NCI-H69 (cell line): ENCODE measurements around the gene NFKB1.
A peak's percentile ranks its signal among the peaks of the same experiment; 100 is the strongest.
"Not testable (repeated sequence)": the region's sequence is repeated elsewhere in the genome, so short reads cannot be mapped to it uniquely, and the experiment has no call there.

ENCODE experiments used
- DNase-seq: peaks from one replicate; lab custom pipeline; 2025; lab: John Stamatoyannopoulos, UW

The NFKB1 gene

DNA sequence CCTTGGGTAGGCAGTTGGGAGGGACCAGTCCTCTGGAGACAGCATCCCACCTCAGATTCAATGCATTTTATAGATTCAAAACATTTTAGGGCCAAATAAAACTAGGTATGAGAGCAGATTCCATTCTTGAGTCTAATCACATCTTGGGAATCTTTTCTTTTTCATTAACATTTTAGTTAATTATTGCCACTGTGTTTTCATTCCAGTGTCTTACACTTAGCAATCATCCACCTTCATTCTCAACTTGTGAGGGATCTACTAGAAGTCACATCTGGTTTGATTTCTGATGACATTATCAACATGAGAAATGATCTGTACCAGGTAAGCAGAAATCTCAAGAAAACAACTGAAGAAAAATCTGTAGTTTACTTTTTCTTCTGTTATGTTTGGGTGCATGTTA is 99.5 kb downstream of the NFKB1 start:
- DNase-seq: no peak

DNA sequence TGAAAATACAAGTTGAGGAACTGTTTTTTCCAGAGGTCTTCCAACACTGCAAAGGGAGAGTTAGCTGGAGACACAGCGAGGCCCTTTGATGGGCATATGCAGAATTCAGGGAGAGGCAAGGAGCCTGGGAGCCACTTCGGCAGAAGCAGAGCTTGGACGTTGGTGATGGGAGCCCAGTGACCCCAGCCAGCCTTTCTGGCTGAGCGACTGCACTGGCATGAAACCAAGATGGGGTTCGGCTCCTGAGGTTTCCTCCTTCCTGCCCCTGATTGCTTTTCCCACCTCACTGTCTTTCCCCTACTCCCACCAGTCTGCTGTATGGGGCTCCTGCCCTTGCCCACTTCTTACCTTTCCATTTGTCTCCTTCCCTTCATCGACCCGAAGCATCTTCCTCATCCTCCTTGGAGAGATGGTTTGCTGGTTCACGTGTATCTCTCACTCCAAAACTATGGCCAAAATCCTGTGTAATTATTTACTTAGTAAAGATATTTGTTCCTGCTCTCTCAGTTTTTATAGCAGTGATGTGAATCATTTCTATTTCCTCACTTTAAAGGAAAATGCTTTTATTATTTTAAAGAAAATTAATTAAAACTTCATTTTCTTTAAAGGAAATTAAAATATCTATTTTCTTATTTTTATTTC is 100.5 kb downstream of the NFKB1 start:
- no peak for DNase-seq

- no peak for DNase-seq
Observed at GRCh38 chr4:102604222-102604940, 103.2 kb downstream of the NFKB1 start.

DNA sequence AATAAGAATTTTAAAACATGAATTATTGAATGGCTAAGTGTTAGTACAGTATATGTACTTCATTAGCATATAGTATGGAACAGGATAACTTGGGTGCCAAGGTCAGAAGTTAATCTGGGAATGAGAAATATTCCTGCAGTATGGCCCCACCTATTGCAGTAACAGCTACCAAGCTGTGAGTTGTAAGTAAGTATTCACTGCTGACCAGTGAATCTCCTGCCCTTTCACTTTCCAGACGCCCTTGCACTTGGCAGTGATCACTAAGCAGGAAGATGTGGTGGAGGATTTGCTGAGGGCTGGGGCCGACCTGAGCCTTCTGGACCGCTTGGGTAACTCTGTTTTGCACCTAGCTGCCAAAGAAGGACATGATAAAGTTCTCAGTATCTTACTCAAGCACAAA is 105.1 kb downstream of the NFKB1 start:
- no peak for DNase-seq

GRCh38 chr4:102606846-102607450 is 105.8 kb downstream of the NFKB1 start:
- DNase-seq: peak; percentile 2

DNA sequence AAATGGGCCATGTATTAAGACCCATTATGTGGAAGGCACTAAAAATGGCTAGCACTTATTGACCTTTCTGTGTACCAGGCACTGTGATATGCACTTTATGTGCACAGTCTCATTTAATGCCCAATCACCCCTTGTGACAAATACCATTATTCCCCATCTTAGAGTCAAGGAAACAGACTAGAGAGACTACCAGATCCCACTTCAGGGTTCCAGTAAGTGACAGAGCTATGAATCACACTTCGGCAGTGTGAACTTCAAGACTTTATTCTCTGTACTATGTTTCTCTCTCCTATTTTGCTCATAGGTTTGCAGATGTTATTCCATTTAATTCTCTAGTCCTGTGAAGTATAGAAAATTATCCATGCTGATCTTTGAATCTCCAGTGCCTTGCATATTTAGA is 107.0 kb downstream of the NFKB1 start:
- no peak for DNase-seq

GRCh38 chr4:102610007-102610406 is 108.8 kb downstream of the NFKB1 start:
- peak; percentile 9 for DNase-seq

- peak; percentile 67 for DNase-seq
Observed at GRCh38 chr4:102610476-102610875, 109.3 kb downstream of the NFKB1 start.

GRCh38 chr4:102612210-102612609 is 111.1 kb downstream of the NFKB1 start:
- DNase-seq: no peak

DNA sequence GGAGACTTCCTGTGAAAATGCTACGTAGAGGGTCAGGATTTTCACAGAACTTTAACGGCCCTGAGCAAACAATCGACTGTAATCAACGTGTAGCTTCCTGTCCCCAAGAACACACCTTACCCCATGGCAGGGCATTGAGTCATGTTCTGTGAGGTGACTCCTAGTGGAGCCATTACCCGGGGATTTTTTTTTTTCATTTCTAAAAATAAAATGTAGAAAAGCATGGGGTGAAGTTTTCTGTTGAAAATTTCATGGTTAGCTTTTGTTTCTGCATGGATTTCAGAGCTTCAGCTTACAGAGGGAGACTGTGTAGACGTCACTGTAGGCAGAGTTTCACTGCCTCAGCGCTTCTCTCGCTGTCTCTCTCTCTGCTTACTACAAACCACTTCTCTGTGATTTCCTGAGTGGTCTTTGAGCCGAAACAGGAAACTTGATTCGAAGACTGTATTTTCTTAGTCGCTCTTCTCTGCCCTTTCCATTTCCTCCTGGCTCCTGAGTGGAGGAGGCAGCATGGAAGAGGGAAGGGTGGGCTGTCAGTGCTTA is 111.7 kb downstream of the NFKB1 start:
- no peak for DNase-seq

DNA sequence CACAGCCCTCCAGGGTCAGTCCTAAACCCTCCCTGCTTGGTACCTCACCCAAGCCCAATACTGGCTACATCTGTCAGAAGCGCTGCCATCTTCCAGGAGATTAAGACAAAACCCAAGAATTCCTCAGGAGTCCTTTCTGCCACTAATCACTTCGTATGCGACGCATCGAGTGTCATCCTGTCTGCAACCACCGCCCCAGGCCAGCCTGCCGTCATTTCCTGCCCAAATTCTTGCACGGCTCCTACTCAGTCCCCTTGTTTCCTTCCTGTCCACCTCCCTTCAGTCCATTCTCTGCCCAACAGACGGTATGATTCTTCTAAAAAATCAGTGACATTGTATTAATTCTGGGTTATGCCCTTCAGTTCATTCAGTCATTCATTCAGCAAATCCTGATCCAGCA is 113.6 kb downstream of the NFKB1 start:
- no peak for DNase-seq

- DNase-seq: no peak
Observed at GRCh38 chr4:102616636-102617035, 115.5 kb downstream of the NFKB1 start.

GRCh38 chr4:102619021-102619420 is 117.9 kb downstream of the NFKB1 start:
- not testable (repeated sequence) for DNase-seq

DNA sequence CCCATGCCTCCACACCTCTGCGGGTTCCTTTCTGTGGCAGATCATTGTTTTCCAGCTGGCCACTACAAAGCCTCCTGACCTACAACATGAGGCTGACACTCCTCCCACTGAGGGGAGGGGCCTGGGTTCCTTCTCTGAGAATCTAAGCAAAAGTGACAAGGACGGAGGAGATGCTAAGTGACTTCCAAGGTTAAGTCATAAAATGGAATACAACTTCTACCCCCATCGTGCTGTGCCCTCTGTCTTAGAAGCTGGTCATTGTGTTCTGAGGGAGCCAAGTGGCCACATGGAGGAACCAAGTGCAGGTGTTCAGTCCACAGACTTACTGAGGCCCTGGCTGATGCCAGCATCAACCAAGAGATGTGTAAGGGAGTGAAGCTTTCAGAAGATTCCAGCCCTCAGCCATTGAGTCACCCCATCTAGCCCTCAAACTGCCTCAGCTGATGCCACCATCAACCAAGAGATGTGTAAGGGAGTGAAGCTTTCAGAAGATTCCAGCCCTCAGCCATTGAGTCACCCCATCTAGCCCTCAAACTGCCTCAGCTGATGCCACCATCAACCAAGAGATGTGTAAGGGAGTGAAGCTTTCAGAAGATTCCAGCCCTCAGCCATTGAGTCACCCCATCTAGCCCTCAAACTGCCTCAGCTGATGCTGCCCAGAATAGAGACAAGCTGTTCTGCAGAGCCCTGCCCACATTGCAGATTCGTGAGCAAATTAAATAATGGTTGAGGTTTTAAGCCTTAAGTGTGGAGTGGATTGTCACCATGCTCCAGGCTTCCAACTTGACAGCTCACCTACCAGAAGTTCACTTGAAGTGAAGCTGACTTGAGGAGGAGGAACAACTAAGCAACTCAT is 118.8 kb downstream of the NFKB1 start:
- DNase-seq: not testable (repeated sequence)

DNA sequence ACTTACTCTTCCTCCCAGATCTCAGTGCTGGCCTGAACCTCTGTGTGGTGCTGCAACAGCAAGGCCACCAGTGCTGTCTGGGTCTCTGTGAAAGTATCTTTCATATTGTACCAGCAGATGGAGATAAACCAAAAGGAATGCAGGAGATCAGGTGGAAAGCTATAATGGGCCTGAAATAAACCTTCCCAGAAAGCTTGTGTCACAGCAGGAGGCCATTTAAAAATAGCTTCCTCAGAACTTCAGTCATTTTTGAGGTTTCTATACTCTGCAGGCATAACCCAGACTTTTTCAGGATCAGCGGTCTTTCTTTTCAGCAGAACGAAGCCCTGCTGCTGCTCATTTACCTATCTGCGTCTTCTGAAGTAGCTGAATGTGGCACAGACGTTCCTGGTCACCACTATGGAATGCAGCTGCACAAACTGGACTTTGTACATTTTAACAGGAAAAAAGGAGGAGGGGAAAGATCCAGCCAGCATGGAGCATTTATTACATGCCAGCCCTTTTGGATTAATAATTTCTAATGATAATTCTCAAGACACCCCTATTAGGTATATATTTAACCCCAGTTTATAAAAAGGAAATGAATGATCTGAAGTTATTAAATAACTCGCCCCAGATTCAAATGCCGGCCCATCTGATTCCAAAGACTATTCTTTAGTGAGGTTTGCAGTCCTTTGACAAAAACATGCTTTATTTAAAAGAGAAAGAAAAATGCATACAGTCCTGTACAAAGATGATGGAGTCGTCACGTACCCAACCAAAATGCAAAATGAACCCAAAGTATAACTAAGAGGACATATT is 119.7 kb downstream of the NFKB1 start:
- DNase-seq: peak; percentile 64

DNA sequence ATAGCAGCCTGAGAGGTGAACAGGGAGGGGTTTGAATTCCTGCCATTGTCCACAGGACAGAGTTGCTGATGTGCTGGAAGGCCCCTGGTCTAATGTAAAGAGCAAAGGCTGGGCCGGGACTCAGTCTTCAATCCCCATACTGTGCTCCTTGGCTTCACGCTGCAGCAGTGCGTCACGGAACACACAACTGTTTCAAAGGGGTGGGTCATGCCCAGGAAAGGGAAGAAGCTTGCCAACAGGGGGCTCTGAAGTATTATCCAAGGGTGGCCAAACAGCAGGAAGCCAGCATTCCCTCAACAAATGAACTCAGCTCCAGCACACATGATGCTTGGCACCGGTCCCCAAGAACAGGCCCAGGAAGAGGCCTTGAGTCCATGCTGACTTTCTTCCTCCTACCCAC is 122.5 kb downstream of the NFKB1 start:
- DNase-seq: peak; percentile 80

- DNase-seq: no peak
Observed at GRCh38 chr4:102624505-102624904, 123.3 kb downstream of the NFKB1 start.

- peak; percentile 3 for DNase-seq
Observed at GRCh38 chr4:102625232-102625930, 124.2 kb downstream of the NFKB1 start.

- peak; percentile 14 for DNase-seq
Observed at GRCh38 chr4:102627831-102628523, 126.8 kb downstream of the NFKB1 start.

GRCh38 chr4:102629673-102630072 is 128.5 kb downstream of the NFKB1 start:
- no peak for DNase-seq
